Transverse colon (tissue), 4 donors: ENCODE results near the gene ACSS1. TPM values are rescaled to one million over a fixed set of nuclear protein-coding genes. Genes with fewer than 3 reads are reported as not detected.
A peak's percentile ranks its signal among the peaks of the same experiment; 100 is the strongest.

Experiments used
- DNase-seq: peaks from one replicate; pipeline ENCODE4 v3.0.0-alpha.2; 2019
- H3K27ac ChIP-seq, 4 donors: fragments of 200-600 bp; sonication (generic); 2 replicates each; pipeline ENCODE4 v1.5.1; 2016 to 2018; ENCODE audit warnings: inconsistent platforms in 4 of 4
- H3K27me3 ChIP-seq: fragments of 200-600 bp; sonication (generic); 2 replicates; pipeline ENCODE4 v1.5.1; 2017; ENCODE audit warnings: inconsistent platforms
- H3K36me3 ChIP-seq, 4 donors: fragments of 200-600 bp; sonication (generic); 2 replicates each; pipeline ENCODE4 v1.5.1; 2017 to 2019; ENCODE audit warnings: inconsistent platforms in 4 of 4
- H3K4me1 ChIP-seq, 4 donors: fragments of 200-600 bp; sonication (generic); 2 replicates each; pipeline ENCODE4 v1.5.1; 2017 to 2020; ENCODE audit warnings: inconsistent platforms in 4 of 4
- H3K4me3 ChIP-seq, 4 donors: fragments of 200-600 bp; sonication (generic); 1 replicate in 1 of 4; 2 replicates in 3 of 4; pipeline versions ENCODE4 v1.5.1 to v1.6.1; 2017 to 2019; ENCODE audit warnings: inconsistent platforms in 4 of 4
- H3K9me3 ChIP-seq, 2 donors: fragments of 200-600 bp; sonication (generic); 2 replicates each; pipeline ENCODE4 v1.5.1; 2017 to 2019; ENCODE audit warnings: inconsistent platforms in 2 of 2
- CTCF ChIP-seq, 5 experiments: fragments of 200-600 bp in 3 of 5; fragments of 450-650 bp in 2 of 5; sonication (generic) in 3 of 5; IDR thresholded peaks; 1 replicate in 2 of 5; 2 replicates in 3 of 5; pipeline ENCODE4 v1.5.1; 2016 to 2017; ENCODE audit warnings: antibody characterized with exemption in 5 of 5, inconsistent platforms in 3 of 5, mild to moderate bottlenecking in 2 of 5, moderate library complexity in 1 of 5
- EP300 ChIP-seq: sonication (generic); formaldehyde crosslinking; IDR thresholded peaks from one replicate; pipeline ENCODE4 v1.6.1; 2017; ENCODE audit warnings: antibody characterized with exemption, low read depth
- POLR2A ChIP-seq: fragments of 450-650 bp; IDR thresholded peaks from one replicate; pipeline ENCODE4 v1.6.1; 2016; ENCODE audit warnings: antibody characterized with exemption, mild to moderate bottlenecking, moderate library complexity
- POLR2AphosphoS5 ChIP-seq, 3 donors: sonication (generic); formaldehyde crosslinking; IDR thresholded peaks; one replicate each; pipeline ENCODE4 v1.6.1; 2016; ENCODE audit warnings: antibody characterized with exemption in 3 of 3
- whole genome bisulfite sequencing, 2 donors: methylation state at CpG; one replicate each; pipeline ENCODE4 v1.1.5; 2018; ENCODE audit warnings: low coverage in 1 of 2; 5-methylcytosine and 5-hydroxymethylcytosine counted together
- in situ Hi-C, 4 donors: fragments of 200-750 bp; cut with MboI; loops; one replicate each; pipeline versions ENCODE4 v1.15.0 to v1.15.1; 2017; ENCODE audit warnings: low sequenced_read_pairs in 3 of 4, low pct_ligation_motif_present in 1 of 4, low pct_unique_long_range_greater_than_20kb in 1 of 4
- intact Hi-C: fragments of 100-400 bp; cut with DNase I; formaldehyde crosslinking; loops from one replicate; pipeline ENCODE4 v1.15.1; 2023; ENCODE audit warnings: low total_unique reads
- total RNA-seq, 4 donors: library from RNA; depleted of rRNA; stranded (reverse); fragments of >200 nt; gene quantifications; one replicate each; pipeline ENCODE4 v1.1.0, GENCODE V29; 2016

The ACSS1 gene
- total RNA-seq, 4 donors from 2014 or later: 30.3 to 64.7 (median 51.6) TPM

GRCh38 chr20:25061821-25062530 lies 4.0 kb upstream of the ACSS1 start:
- Histone ChIP-seq H3K4me3 (no peak overlapping the region), H3K9me3 (no peaks in the 10 kb centered on the region), H3K36me3 (no peaks in the 10 kb centered on the region), H3K4me1 (peaks cover 0 to 22% (median 14%) of the 10 kb centered on the region in 4 donors), H3K27ac (no peak overlapping the region), H3K27me3 (no peaks in the 10 kb centered on the region)
- TF ChIP-seq CTCF (IDR thresholded peaks at IDR 0.05) (no peak), EP300 (no peak), POLR2AphosphoS5 (IDR thresholded peaks at IDR 0.05) (no peak), POLR2A (no peak)
- WGBS, 2 donors: 92% methylated on average over 15 of the region's 15 CpGs; no CpG with 5 or more reads in 1 of the 2 donors
- intact Hi-C loops (loop anchor here (5.0 kb wide), 1 partner anchor 235 kb away; no protein-coding TSS in a partner anchor), in situ Hi-C loops (loop anchor here in 2 of 4 donors (5.0 to 25.0 kb wide), 3 partner anchors 65 to 325 kb away; partner anchors contain the start of genes ABHD12 (in 1 of the 2) and APMAP (in 1 of the 2))
- peak; percentile 4 for DNase-seq

GRCh38 chr20:25061103-25061799 lies 3.3 kb upstream of the ACSS1 start:
- Histone ChIP-seq H3K9me3 (no peaks in the 10 kb centered on the region), H3K27ac (no peak overlapping the region), H3K27me3 (no peaks in the 10 kb centered on the region), H3K4me3 (no peak overlapping the region), H3K4me1 (peaks cover 6 to 29% (median 21%) of the 10 kb centered on the region in 4 donors), H3K36me3 (no peaks in the 10 kb centered on the region)
- in situ Hi-C loops (loop anchor here in 2 of 4 donors (5.0 to 25.0 kb wide), 3 partner anchors 64 to 326 kb away; partner anchors contain the start of genes ABHD12 (in 1 of the 2) and APMAP (in 1 of the 2)), intact Hi-C loops (loop anchor here (5.0 kb wide), 1 partner anchor 236 kb away; no protein-coding TSS in a partner anchor)
- TF ChIP-seq POLR2A: no peak
- TF ChIP-seq CTCF (IDR thresholded peaks at IDR 0.05): no peak
- no peak for TF ChIP-seq EP300
- TF ChIP-seq POLR2AphosphoS5 (IDR thresholded peaks at IDR 0.05): no peak
- 33 to 61% methylated on average over 1 to 7 of the region's 7 CpGs for WGBS, 2 donors
- DNase-seq: peak; percentile 9

- DNase-seq: peak; percentile 6
- peaks cover 10 to 36% (median 27%) of the 10 kb centered on the region in 4 donors for H3K4me1 ChIP-seq
- in situ Hi-C loops: loop anchor here in 2 of 4 donors (5.0 to 25.0 kb wide), 3 partner anchors 63 to 327 kb away; partner anchors contain the start of genes ABHD12 (in 1 of the 2) and APMAP (in 1 of the 2)
Observed at GRCh38 chr20:25059866-25060465, 2.0 kb upstream of the ACSS1 start.

More at GRCh38 chr20:25059866-25060465, 2.0 kb upstream of the ACSS1 start:
- TF ChIP-seq POLR2AphosphoS5 (IDR thresholded peaks at IDR 0.05) (no peak), CTCF (IDR thresholded peaks at IDR 0.05) (no peak), EP300 (no peak), POLR2A (no peak)
- Histone ChIP-seq H3K27me3 (no peaks in the 10 kb centered on the region), H3K4me3 (no peak overlapping the region), H3K36me3 (no peaks in the 10 kb centered on the region), H3K9me3 (no peaks in the 10 kb centered on the region), H3K27ac (peak overlapping the region in 2 of 4 donors; percentile 92 to 98)
- intact Hi-C loops: loop anchor here (5.0 to 10.0 kb wide), 2 partner anchors 205 to 237 kb away; no protein-coding TSS in a partner anchor
- 94% methylated on average over 8 of the region's 8 CpGs; no CpG with 5 or more reads in 1 of the 2 donors for WGBS, 2 donors
